ENCODE data around the gene NECTIN4. TPM values are rescaled to one million over a fixed set of nuclear protein-coding genes. Genes with fewer than 3 reads are reported as not detected.
A peak's percentile ranks its signal among the peaks of the same experiment; 100 is the strongest.
"Not testable (repeated sequence)": the region's sequence is repeated elsewhere in the genome, so short reads cannot be mapped to it uniquely, and the experiment has no call there.

NECTIN4 gene
- total and polyA plus RNA-seq, 3 donors from 2014 or later, result 0.63 to 1.3 (median 1.2) TPM

DNA sequence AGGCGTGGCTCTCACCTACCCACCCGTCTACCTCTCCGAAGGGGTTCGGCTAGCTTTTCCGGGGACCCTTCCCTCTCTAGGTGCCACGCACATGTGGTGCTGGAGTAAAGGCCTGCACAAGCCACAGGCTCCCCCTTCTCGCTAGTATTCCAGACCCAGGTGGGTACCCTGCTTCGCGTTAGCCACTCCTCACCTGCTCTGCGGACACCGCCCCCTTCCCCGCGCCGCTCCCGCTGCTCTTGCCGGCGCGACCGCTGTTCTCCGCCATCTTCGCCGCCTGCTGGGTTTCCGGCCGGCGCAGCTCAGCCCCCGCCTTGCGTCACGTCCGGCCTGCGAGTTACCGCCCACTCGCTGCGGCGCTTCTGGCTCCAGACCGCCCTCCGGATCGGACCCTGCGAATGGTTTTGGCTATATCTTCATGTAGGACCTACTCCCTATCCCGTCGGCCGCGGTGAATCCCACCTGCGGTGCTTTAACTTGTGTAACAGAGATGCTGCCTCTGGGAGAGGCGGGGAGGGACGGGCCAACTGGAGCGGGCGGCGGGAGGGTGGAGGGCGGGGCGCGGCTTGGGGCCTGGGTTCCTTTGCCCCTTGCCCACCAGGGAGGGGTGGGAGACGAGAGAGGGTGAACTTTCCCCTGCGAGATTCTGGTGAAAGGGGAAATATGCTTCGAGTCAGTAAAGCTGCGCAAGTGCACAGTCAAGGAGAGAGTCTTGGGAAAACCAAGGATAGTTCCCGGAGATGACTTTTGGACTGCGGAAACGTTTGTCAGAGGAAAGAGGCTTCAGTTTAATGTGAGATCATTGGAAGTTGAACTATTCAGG, 28.6 kb upstream of the NECTIN4 start, which contains the start of the genes NIT1 and PFDN2:
Gene NIT1, plus strand, starts transcription at position 347 of the 823 bp plus-strand sequence. Its CDS starts 72 bp downstream, at position 419.
Gene PFDN2, minus strand, starts transcription at position 279 of the 823 bp plus-strand sequence. Its CDS starts 11 bp downstream, at position 268.
- Histone ChIP-seq H3K27me3 (no peaks in the 10 kb centered on the region), H3K4me1 (peaks cover 28% of the 10 kb centered on the region), H3K36me3 (ENCODE audit: low read depth, missing control alignments) (no peaks in the 10 kb centered on the region), H3K9me3 (no peaks in the 10 kb centered on the region), H3K4me3 (peak within 1 kb of the TSS; percentile 93), H3K27ac (peak within 1 kb of the TSS; percentile 91 to 92)
- TF ChIP-seq, protein P1, sequence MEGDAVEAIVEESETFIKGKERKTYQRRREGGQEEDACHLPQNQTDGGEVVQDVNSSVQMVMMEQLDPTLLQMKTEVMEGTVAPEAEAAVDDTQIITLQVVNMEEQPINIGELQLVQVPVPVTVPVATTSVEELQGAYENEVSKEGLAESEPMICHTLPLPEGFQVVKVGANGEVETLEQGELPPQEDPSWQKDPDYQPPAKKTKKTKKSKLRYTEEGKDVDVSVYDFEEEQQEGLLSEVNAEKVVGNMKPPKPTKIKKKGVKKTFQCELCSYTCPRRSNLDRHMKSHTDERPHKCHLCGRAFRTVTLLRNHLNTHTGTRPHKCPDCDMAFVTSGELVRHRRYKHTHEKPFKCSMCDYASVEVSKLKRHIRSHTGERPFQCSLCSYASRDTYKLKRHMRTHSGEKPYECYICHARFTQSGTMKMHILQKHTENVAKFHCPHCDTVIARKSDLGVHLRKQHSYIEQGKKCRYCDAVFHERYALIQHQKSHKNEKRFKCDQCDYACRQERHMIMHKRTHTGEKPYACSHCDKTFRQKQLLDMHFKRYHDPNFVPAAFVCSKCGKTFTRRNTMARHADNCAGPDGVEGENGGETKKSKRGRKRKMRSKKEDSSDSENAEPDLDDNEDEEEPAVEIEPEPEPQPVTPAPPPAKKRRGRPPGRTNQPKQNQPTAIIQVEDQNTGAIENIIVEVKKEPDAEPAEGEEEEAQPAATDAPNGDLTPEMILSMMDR (IDR thresholded peaks at IDR 0.05), result no peak
- TF ChIP-seq POLR2A (IDR thresholded peaks at IDR 0.05), result no peak
- WGBS, 2 donors, result 0% methylated on average over 20 to 58 of the region's 58 CpGs
- intact Hi-C loops (cut with DNase I; ENCODE audit: low total_unique reads), result no loop called here
- peak; percentile 92 for DNase-seq

GRCh38 chr1:161115961-161116360, 26.6 kb upstream of the NECTIN4 start:
- intact Hi-C loops (cut with DNase I; ENCODE audit: low total_unique reads); H3K27ac ChIP-seq; H3K36me3 ChIP-seq (ENCODE audit: low read depth, missing control alignments); H3K4me3 ChIP-seq; H3K9me3 ChIP-seq; H3K27me3 ChIP-seq; DNase-seq: not testable (repeated sequence)
- WGBS, 2 donors, result 81 to 83% methylated on average over 6 of the region's 6 CpGs
- H3K4me1 ChIP-seq, result peaks cover 41% of the 10 kb centered on the region

- no peak overlapping the region for H3K27ac ChIP-seq
- H3K36me3 ChIP-seq (ENCODE audit: low read depth, missing control alignments), result no peaks in the 10 kb centered on the region
- H3K27me3 ChIP-seq, result no peaks in the 10 kb centered on the region
- no peak for TF ChIP-seq POLR2A (IDR thresholded peaks at IDR 0.05)
- TF ChIP-seq, protein P1 (IDR thresholded peaks at IDR 0.05), result no peak
- H3K4me3 ChIP-seq, result no peak overlapping the region
- H3K4me1 ChIP-seq, result peaks cover 41% of the 10 kb centered on the region
- WGBS, 2 donors, result 92 to 95% methylated on average over 12 of the region's 12 CpGs
- no peak for DNase-seq
- intact Hi-C loops (cut with DNase I; ENCODE audit: low total_unique reads), result no loop called here
- no peaks in the 10 kb centered on the region for H3K9me3 ChIP-seq
Observed at GRCh38 chr1:161115132-161115711, 25.9 kb upstream of the NECTIN4 start.

DNA sequence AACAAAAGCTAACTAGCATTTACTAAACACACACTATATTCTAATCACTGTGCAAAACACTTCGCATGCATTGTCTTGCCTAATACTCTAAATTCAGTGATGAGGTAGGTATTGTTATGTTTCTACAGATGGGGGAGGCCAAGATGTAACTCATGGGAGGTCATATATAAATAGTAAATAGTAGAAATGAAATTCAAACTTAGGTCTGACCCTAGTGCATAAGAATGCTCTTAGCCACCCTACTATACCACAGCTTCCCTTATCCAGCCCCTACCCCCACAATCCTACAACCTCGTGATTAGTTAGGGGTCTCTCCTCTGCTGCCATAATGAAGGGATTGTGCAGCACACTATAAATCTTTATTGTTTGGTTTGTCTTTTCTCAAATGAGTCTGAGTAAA, 25.2 kb upstream of the NECTIN4 start:
- Histone ChIP-seq H3K27ac (no peak overlapping the region), H3K27me3 (no peaks in the 10 kb centered on the region), H3K36me3 (ENCODE audit: low read depth, missing control alignments) (no peaks in the 10 kb centered on the region), H3K4me1 (peaks cover 38% of the 10 kb centered on the region), H3K9me3 (no peaks in the 10 kb centered on the region), H3K4me3 (no peak overlapping the region)
- intact Hi-C loops (cut with DNase I; ENCODE audit: low total_unique reads), result no loop called here
- DNase-seq, result no peak
- 84 to 86% methylated on average over 2 of the region's 2 CpGs for WGBS, 2 donors
- TF ChIP-seq POLR2A (IDR thresholded peaks at IDR 0.05), result no peak
- TF ChIP-seq, protein P1 (IDR thresholded peaks at IDR 0.05), result no peak

DNA sequence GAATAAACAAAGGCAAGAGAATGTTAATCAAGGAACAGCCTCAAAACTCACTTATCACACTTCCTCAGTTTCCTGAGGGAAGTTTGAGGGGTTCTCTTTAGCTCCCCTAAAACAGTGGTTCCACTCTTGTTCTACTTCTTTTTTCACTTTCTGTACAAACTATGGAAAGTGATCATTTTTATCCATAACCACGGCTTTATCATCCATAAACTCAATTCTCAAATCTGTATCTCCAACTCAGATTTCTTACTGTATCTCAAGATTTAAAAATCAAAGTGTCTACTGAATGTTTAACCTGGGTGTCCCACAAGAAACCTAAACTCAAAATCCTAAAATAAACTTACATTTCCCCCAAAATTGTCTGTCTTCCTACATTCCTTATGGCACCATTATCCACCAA, 24.6 kb upstream of the NECTIN4 start:
- WGBS, 2 donors, result 83 to 88% methylated on average over 1 of the region's 1 CpG
- H3K9me3 ChIP-seq, result no peaks in the 10 kb centered on the region
- H3K4me1 ChIP-seq, result peaks cover 32% of the 10 kb centered on the region
- no peaks in the 10 kb centered on the region for H3K36me3 ChIP-seq (ENCODE audit: low read depth, missing control alignments)
- no peak for DNase-seq
- no peaks in the 10 kb centered on the region for H3K27me3 ChIP-seq
- TF ChIP-seq, protein P1 (IDR thresholded peaks at IDR 0.05), result no peak
- no peak for TF ChIP-seq POLR2A (IDR thresholded peaks at IDR 0.05)
- intact Hi-C loops (cut with DNase I; ENCODE audit: low total_unique reads), result no loop called here
- no peak overlapping the region for H3K4me3 ChIP-seq
- H3K27ac ChIP-seq, result no peak overlapping the region
